SW 1271 (cell line): ENCODE data around the gene KCNIP3.

Source experiments
- DNase-seq, 2 experiments: peaks; one replicate each; lab custom pipeline; 2025; lab: John Stamatoyannopoulos, UW

The KCNIP3 gene

GRCh38 chr2:95329891-95330793 lies 33.0 kb downstream of the KCNIP3 start:
- DNase-seq, result no peak

DNA sequence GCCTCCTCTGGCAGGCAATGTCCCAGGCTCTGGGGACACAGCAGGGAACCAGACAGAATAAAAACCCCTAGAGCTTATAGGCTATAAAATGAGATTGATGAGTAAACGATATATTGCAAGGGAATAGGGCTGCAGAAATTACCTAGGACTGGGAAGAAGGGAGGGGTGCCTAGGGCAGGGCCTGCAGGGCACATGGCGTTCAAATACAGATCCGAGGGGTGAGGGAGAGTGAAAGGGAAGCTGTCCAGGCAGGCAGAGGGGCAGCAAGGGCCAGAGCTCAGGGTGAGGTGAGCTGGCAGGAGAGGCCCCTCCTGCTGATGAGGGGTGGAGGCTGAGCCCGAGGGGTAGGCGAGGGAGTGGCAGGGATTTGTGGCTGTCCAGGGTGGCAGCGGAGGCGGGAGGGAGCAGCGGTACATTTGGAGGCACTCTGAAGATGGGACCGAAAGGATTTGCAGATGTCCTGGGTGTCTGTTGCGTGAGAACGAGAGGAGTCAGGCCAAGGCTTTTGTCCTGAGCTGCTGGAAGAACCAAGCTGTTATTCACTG lies 33.7 kb downstream of the KCNIP3 start:
- no peak for DNase-seq

GRCh38 chr2:95331606-95332005 lies 34.5 kb downstream of the KCNIP3 start:
- no peak for DNase-seq

GRCh38 chr2:95332036-95332435 lies 34.9 kb downstream of the KCNIP3 start:
- no peak for DNase-seq

DNA sequence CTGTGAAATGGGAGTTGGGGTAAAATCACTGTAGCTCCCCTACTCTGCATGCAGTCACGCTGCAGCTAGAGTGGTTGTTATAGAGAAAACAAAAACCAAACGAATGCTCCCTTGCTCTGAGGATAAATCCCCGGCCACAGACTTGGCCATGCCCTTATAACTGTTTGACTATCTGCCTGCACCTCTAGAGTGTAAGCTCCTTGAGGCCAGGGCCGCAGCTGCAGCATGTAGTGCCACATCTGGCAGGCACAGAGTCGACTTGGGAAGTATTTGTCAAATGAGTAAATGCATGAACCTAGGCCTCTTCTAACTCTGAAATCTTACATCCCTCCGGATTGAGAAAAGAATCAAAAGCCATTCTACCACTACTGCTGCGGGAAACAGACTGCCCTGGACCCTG lies 35.9 kb downstream of the KCNIP3 start:
- no peak for DNase-seq

DNA sequence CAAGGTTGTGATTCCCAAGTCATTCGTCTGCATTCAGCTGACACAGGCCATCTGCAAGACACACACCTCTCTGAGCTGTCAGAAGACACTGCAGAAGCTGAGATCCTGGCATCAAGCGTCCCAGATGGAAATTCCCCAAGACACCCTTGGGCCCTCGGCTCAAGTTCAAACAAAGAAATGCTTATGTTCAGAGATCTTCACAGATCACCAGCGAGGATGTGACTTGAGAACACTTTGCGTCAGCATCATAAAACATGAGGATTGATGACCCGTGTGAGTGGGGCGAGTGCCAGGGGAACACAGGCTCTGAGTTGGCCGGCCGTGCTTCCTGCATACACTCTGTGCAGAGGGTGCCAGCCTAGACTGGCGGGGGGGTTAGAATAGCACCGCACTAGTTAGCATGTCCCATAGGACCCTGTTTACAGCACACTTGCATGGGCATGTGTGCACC lies 36.8 kb downstream of the KCNIP3 start:
- DNase-seq, result peak; percentile 73 to 87

GRCh38 chr2:95334916-95335641 lies 37.9 kb downstream of the KCNIP3 start:
- no peak for DNase-seq

DNA sequence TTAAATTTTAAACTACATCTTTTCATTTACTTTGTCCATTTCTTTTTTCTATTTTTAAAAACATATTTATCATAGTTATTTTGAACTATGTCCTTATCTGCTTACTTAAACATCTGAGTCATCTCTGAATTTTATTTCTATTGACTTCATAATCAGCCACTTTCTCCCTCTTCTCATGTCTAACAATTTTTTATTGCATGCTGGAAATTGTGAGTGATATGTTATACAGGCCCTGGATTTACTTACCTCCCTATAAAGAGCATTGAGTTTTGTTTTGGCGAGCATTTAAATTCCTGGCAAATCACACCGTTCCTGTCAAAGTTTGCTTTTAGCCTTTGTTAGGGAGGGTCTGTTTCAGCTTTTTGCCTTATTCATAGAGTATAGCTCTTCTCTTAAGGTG lies 39.3 kb downstream of the KCNIP3 start:
- DNase-seq, result no peak

DNA sequence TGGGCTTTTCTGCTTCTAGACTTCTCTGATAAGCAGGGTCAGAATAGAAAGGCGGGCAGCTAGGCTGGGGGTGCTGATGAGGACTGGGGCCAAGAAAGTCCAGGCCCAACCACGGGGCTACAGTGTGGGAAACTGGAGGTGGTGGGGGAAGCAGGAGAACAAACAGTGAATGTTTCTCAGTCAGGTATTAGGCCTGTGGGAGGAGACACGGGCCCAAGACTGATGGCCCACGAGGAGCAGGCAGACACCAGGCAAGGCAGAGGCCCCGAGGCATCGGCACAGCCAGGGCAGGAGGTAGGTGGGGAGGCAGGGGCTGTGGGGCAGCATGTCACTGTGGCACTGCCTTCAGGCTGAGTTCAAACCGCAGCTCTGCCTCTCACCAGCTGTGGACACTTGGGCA lies 40.7 kb downstream of the KCNIP3 start:
- no peak for DNase-seq

DNA sequence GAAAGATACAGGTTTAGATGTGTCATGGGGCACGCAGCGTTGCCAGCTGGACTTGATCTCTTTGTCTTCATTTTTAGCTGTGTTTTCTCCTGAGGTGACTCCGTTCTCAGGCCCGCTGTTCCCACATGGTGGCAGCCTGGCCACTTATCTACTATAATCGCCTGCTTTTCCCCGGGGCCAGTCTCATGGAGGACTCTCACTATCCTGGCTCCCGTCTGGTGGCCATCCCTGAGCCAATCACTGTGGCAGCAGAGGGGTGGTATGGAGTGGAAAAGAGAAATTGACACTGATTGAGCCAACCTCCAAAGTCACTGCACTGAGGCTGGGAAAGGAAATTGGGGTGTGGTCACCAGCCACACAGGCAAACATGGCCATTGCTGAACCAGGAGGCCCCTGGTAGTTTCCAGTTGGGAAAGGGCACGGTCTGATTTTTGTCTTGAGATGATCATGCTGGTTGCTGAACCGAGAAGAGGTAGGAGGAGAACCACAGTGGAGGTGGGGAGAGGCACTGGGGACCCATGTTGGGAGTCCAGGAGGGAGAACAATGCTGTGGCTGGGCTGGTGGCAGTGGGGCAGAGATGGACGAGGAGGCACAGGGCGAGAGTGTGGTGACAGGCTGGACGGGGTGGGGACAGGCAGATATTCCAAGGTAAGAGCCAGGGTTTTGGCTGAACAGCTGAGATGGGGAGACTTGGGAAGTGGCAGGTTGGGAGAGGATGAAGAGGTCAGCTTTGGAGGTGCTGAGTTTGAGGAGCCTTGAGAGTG lies 45.6 kb downstream of the KCNIP3 start:
- no peak for DNase-seq

- no peak for DNase-seq
Observed at GRCh38 chr2:95343429-95344214, 46.5 kb downstream of the KCNIP3 start.

DNA sequence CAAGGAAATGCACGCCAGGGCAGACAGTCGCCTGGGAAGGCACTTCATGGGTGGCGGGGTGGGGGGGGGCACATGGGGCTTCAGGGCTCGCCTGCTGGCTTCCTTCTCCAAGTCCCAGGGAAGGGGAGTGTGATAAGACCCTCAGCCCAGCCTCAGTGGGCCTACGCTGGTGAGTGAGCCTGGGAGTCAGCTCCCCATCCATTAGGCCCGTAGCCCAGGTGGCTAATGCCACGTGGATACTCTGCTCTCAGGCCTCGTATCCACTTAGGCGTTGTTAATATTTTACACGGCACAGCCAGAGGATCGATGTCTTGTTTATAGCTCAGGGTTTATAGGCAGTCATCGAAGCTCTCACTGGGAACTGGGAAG lies 47.1 kb downstream of the KCNIP3 start:
- no peak for DNase-seq

DNA sequence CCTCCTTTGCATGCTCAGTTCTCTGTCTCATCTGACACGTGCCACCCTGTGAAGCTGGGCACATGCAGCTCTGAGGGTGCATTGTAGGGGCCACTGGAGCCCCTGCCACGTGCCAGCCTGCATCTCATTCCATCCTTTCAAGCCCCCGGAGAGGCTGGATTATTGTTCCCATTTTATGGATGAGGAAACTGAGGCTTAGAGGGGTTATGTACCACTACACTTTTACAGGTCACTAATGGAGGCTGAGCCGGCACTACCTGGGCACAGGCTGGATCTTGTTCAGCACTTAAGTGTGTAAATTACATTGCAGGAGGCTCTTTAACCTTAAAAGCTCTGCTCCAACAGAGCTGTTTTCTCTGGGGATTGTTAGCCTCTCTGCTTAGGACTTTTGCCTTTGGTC lies 47.5 kb downstream of the KCNIP3 start:
- no peak for DNase-seq

DNA sequence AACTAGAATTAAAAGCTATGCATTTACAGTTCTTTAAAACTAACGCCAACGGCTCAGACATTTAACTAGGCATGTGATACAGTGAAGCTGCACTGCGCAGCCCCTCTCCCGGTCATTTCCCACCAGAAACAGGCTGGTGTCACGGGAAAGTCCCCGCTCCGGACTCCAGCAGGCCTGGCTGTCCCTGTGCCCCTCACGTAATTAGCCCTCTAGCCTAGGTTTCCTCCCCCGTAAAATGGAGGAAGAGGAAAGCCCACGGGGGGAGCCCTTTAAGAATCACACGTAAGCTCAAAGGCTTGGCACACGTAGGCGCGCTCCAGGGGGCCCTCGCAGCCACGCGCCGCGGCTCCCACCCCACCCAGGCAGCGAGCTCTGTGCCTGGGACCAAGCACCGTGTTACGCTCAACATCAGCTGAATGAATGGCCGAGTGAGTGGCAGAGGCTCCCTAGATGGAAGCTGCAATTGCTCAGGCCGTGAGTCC lies 48.0 kb downstream of the KCNIP3 start:
- no peak for DNase-seq

DNA sequence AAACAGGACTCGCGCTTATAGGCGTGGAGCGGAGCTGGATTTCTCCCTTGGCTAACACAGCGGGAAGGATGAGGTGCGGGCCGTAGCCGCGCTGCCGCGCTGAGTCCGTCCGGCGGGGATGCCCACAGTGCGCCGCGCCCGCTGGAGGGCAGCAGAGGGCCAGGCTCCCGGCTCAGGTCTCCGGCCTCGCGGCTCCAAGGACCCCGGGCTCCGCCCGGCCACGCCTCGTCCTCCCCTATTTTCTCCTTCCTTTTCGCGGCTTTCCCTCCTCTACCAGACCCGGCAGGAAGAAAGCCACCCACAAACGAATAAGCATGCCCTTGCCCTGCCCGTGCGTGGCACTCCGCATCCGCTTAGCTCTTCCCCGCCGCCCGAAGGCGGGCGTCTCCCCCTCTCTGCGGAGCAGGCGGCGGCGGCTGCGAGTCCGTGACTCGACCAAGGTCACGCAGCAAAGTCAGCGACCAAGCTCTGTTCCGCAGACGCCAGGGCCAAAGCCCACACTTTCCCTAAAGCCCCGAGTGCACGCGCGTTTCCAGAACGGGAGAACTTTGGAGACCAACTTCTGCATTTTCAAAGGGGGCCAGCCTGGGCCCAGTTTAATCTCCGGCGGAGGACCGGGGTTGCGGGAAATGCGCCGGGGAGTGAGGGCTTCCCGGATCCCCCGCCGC lies 48.5 kb downstream of the KCNIP3 start:
- DNase-seq, result peak; percentile 62 to 83

DNA sequence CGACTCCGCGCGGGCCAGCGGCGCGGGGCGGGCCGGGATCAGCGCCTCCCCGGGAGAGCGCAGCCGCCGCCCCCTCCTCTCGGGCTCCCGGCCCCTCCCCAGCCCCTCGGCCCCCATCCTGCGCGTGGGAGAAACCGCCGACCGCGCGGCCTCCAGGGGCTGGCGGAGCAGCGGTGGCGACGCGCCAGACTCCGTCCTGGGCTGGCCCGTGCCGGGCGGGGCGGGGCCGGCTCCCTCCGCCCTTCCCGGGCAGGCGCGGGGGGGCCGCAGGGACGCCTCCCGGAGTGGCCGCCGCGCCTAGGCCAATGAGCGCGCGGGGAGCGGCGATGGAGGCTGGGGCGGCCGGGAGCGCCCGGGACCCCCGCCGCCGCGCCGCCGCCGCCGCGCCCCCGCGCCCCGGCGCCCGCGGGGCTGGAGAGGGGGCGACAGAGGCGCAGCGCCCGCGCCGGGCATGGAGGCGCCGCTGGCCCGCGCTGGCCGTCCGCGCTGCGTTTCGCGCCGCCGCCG lies 49.1 kb downstream of the KCNIP3 start:
- DNase-seq, result peak in 1 of 2 experiments; percentile 59

- no peak for DNase-seq
Observed at GRCh38 chr2:95346738-95347671, 49.9 kb downstream of the KCNIP3 start.

- no peak for DNase-seq
Observed at GRCh38 chr2:95347681-95348608, 50.8 kb downstream of the KCNIP3 start.
